HepG2 (cell line): ENCODE data around the gene PA2G4. TPM values are rescaled to one million over a fixed set of nuclear protein-coding genes. Genes with fewer than 3 reads are reported as not detected.

Experiments
- ATF1 ChIP-seq: IDR thresholded peaks from 2 replicates; pipeline ENCODE4 v1.6.1; 2016; ENCODE audit warnings: mild to moderate bottlenecking, control low read depth
- BHLHE40 ChIP-seq: IDR thresholded peaks from 2 replicates; pipeline ENCODE4 v1.6.1; 2011; ENCODE audit warnings: low read length, improper control_type of control experiment
- EEA1 ChIP-seq: sonication (generic); formaldehyde crosslinking; IDR thresholded peaks from 2 replicates; pipeline ENCODE4 v1.5.1; 2020; ENCODE audit warnings: mild to moderate bottlenecking, missing genetic modification reagents, borderline replicate concordance
- FOXO1 ChIP-seq: sonication (generic); formaldehyde crosslinking; IDR thresholded peaks from 2 replicates; pipeline ENCODE4 v1.4.0; 2020; ENCODE audit warnings: missing genetic modification reagents
- MYC ChIP-seq: sonication (generic); formaldehyde crosslinking; IDR thresholded peaks from 2 replicates; pipeline ENCODE4 v1.9.0; 2021; ENCODE audit warnings: missing genetic modification reagents, borderline replicate concordance
- SNAPC2 ChIP-seq: sonication (generic); formaldehyde crosslinking; IDR thresholded peaks from 2 replicates; pipeline ENCODE4 v1.8.1; 2022; ENCODE audit warnings: mild to moderate bottlenecking, missing genetic modification reagents
- SOX13 ChIP-seq, 3 experiments: fragments of 450-650 bp in 1 of 3; sonication (generic) in 1 of 3; formaldehyde crosslinking in 1 of 3; IDR thresholded peaks in 2 of 3; conservative IDR thresholded peaks in 1 of 3; 2 replicates each; pipeline versions ENCODE4 v1.5.0 to v1.6.1; 2016 to 2020; ENCODE audit warnings: antibody characterized with exemption in 1 of 3, mild to moderate bottlenecking in 1 of 3, missing compliant biosample characterization in 1 of 3, missing genetic modification reagents in 1 of 3, moderate library complexity in 1 of 3
- SRSF9 ChIP-seq: fragments of 200-400 bp; formaldehyde crosslinking; IDR thresholded peaks from 2 replicates; pipeline ENCODE4 v1.6.1; 2018; ENCODE audit warnings: borderline replicate concordance, mild to moderate bottlenecking, low read depth, low read length; ENCODE audit not compliant: insufficient read depth, poor library complexity, severe bottlenecking
- STAG1 ChIP-seq: sonication (generic); formaldehyde crosslinking; IDR thresholded peaks from 2 replicates; pipeline ENCODE4 v1.4.0; 2020; ENCODE audit warnings: missing genetic modification reagents
- TFAP4 ChIP-seq: sonication (generic); IDR thresholded peaks from 2 replicates; pipeline ENCODE4 v1.6.1; 2016; ENCODE audit warnings: low read depth, borderline replicate concordance
- THAP9 ChIP-seq: sonication (generic); formaldehyde crosslinking; IDR thresholded peaks from 2 replicates; pipeline ENCODE4; 2020; ENCODE audit warnings: missing genetic modification reagents, mild to moderate bottlenecking, borderline replicate concordance
- ZNF276 ChIP-seq: sonication (generic); formaldehyde crosslinking; IDR thresholded peaks from 2 replicates; pipeline ENCODE4 v1.4.0; 2020; ENCODE audit warnings: mild to moderate bottlenecking, low read depth, missing genetic modification reagents
- ZNF281 ChIP-seq: sonication (generic); formaldehyde crosslinking; IDR thresholded peaks from 2 replicates; pipeline ENCODE4 v1.4.0; 2020; ENCODE audit warnings: missing genetic modification reagents, borderline replicate concordance
- ZNF350 ChIP-seq: sonication (generic); formaldehyde crosslinking; IDR thresholded peaks from 2 replicates; pipeline ENCODE4 v1.4.0; 2020; ENCODE audit warnings: mild to moderate bottlenecking, low read depth, missing genetic modification reagents, borderline replicate concordance
- ZNF710 ChIP-seq: sonication (generic); formaldehyde crosslinking; IDR thresholded peaks from 2 replicates; pipeline ENCODE4 v1.5.0; 2020; ENCODE audit warnings: mild to moderate bottlenecking, missing genetic modification reagents, borderline replicate concordance
- polyA plus RNA-seq, 8 experiments: library from polyadenylated mRNA; depleted of rRNA in 3 of 8; stranded (reverse) in 7 of 8; unstranded in 1 of 8; fragments of >200 nt; fragmentation: Illumina TruSeq in 4 of 8; extraction: Trizol in 4 of 8; gene quantifications; 2 replicates each; pipeline versions ENCODE4 v1.2.1 to v1.2.3, GENCODE V29; 2011 to 2016; ENCODE audit warnings: low read depth in 4 of 8, missing spikeins in 1 of 8, mixed read lengths in 1 of 8; ENCODE audit not compliant: insufficient read depth in 1 of 8
- total RNA-seq, 5 experiments: library from RNA; depleted of rRNA; stranded (reverse); fragments of >200 nt; fragmentation: Illumina TruSeq; extraction: Trizol; gene quantifications; 2 replicates each; pipeline ENCODE4 v1.2.3, GENCODE V29; 2016; ENCODE audit warnings: low read depth in 1 of 5

The PA2G4 gene
- total and polyA plus RNA-seq, 2 of the 13 experiments (the other 11 are each of a cell fraction or from before 2014, with no cell fraction given): 147 to 240 TPM

- TF ChIP-seq ZNF276 (0 out of 2 replicates have a peak, but pooled peaks have one; percentile 37), STAG1 (CRISPR knock-in tag) (peak; percentile 4; the same call in 1 of the 2 replicates), ZNF281 (CRISPR knock-in tag) (peak; percentile 43; the same call in 1 of the 2 replicates), THAP9 (CRISPR knock-in tag) (no peak; the same call in 1 of the 2 replicates), ATF1 (peak; percentile 87), ZNF350 (CRISPR knock-in tag) (peak; percentile 39; the same call in 1 of the 2 replicates), SNAPC2 (CRISPR knock-in tag) (no peak), SRSF9 (no peak), SOX13 (IDR thresholded peaks at IDR 0.05) (no peak), SOX13 (CRISPR knock-in tag; conservative IDR thresholded peaks at IDR 0.05 in 1 of 2, IDR thresholded peaks at IDR 0.05 in 1 of 2) (peak in 1 of 2 experiments; percentile 13; a peak in 1 of 4 replicates), TFAP4 (no peak), EEA1 (CRISPR knock-in tag) (0 out of 2 replicates have a peak, but pooled peaks have one; percentile 27), FOXO1 (CRISPR knock-in tag) (no peak), BHLHE40 (peak; percentile 94), MYC (CRISPR knock-in tag) (peak; percentile 68), ZNF710 (no peak)
Measured at GRCh38 chr12:56127888-56128669, 23.7 kb downstream of the PA2G4 start, which contains the start of gene ESYT1 (continued).
